A549 (cell line): ENCODE data around the gene MEIOSIN. TPM values are rescaled to one million over a fixed set of nuclear protein-coding genes. Genes with fewer than 3 reads are reported as not detected.

ENCODE experiments used
- ATAC-seq, 2 experiments: fragments of 200-7000 bp in 1 of 2; fragments of >200 bp in 1 of 2; cut with Nextera tagmentation in 1 of 2; cut with Tn5 transposase in 1 of 2; 3 replicates each; pipeline versions ENCODE4 v1.8.0 to v1.9.1; 2018 to 2020; ENCODE audit warnings: mild to moderate bottlenecking in 1 of 2, moderate library complexity in 1 of 2
- CTCF ChIA-PET: fragments of 300-600 bp; sonication (Branson Sonifier 250); formaldehyde crosslinking; extraction: SDS; loops from one replicate; lab custom pipeline; 2021; ENCODE audit warnings: antibody characterized with exemption, inconsistent platforms; lab: Yijun Ruan, JAX
- POLR2A ChIA-PET: fragments of 350-600 bp; formaldehyde crosslinking; extraction: SDS; loops from one replicate; lab custom pipeline; 2021; ENCODE audit warnings: antibody characterized with exemption, inconsistent platforms; lab: Yijun Ruan, JAX
- DNase-seq, 2 experiments: peaks; one replicate each; pipeline versions ENCODE4 v3.0.0 to v3.0.0-alpha.2; 2011 to 2016; ENCODE audit warnings: low read depth in 1 of 2, low spot score in 1 of 2
- FAIRE-seq: peaks from 2 replicates; lab custom pipeline; 2011; peaks lifted over from hg19 to GRCh38; lab: Jason Lieb, UNC
- H3K27ac ChIP-seq, 2 experiments: fragments of >200 bp; sonication (Bioruptor Twin); formaldehyde crosslinking; 3 replicates each; pipeline ENCODE4 v1.5.1; 2016 to 2017
- H3K4me1 ChIP-seq: fragments of >200 bp; sonication (Bioruptor Twin); formaldehyde crosslinking; 3 replicates; pipeline ENCODE4 v1.6.1; 2016
- H3K4me2 ChIP-seq: fragments of >200 bp; sonication (Bioruptor Twin); formaldehyde crosslinking; 3 replicates; pipeline ENCODE4 v1.6.1; 2016
- H3K4me3 ChIP-seq: fragments of >200 bp; sonication (Bioruptor Twin); formaldehyde crosslinking; 3 replicates; pipeline ENCODE4 v1.5.1; 2016
- H3K9me3 ChIP-seq: fragments of >200 bp; sonication (Bioruptor Twin); formaldehyde crosslinking; 3 replicates; pipeline ENCODE4 v1.6.1; 2016
- BHLHE40 ChIP-seq: IDR thresholded peaks from 2 replicates; pipeline ENCODE4 v1.6.1; 2012; ENCODE audit warnings: low read depth, low read length, inconsistent platforms
- CBX2 ChIP-seq: fragments of 200-600 bp; sonication (generic); IDR thresholded peaks from 2 replicates; pipeline ENCODE4 v1.6.1; 2016; ENCODE audit warnings: low read depth, mild to moderate bottlenecking, borderline replicate concordance
- CHD2 ChIP-seq: fragments of 150-350 bp; IDR thresholded peaks from 2 replicates; pipeline ENCODE4 v1.6.1; 2014; ENCODE audit warnings: low read length; ENCODE audit not compliant: partially characterized antibody
- CTCF ChIP-seq: fragments of >200 bp; sonication (Bioruptor Twin); formaldehyde crosslinking; IDR thresholded peaks from 3 replicates; pipeline ENCODE4 v1.5.1; 2016
- FOSB ChIP-seq: fragments of 250-450 bp; sonication (Bioruptor Pico); IDR thresholded peaks from 2 replicates; pipeline ENCODE4 v1.5.0; 2020; ENCODE audit warnings: mild to moderate bottlenecking, moderate library complexity
- FOXS1 ChIP-seq: fragments of 250-450 bp; sonication (Bioruptor Pico); IDR thresholded peaks from 2 replicates; pipeline ENCODE4 v1.5.0; 2020; ENCODE audit warnings: mild to moderate bottlenecking, moderate library complexity
- HDAC2 ChIP-seq: fragments of 200-600 bp; sonication (generic); IDR thresholded peaks from 2 replicates; pipeline ENCODE4 v1.6.1; 2016
- HOXB5 ChIP-seq: fragments of 250-450 bp; sonication (Bioruptor Pico); IDR thresholded peaks from 2 replicates; pipeline ENCODE4 v1.5.0; 2020; ENCODE audit warnings: mild to moderate bottlenecking, moderate library complexity
- JUNB ChIP-seq: fragments of >200 bp; sonication (Bioruptor Twin); formaldehyde crosslinking; IDR thresholded peaks from 2 replicates; pipeline ENCODE4 v1.6.1; 2016
- KDM1A ChIP-seq: fragments of 200-600 bp; sonication (generic); IDR thresholded peaks from 2 replicates; pipeline ENCODE4 v1.6.1; 2016; ENCODE audit warnings: low read depth, mild to moderate bottlenecking
- KDM5A ChIP-seq: fragments of 200-600 bp; sonication (generic); IDR thresholded peaks from 2 replicates; pipeline ENCODE4 v1.6.1; 2016; ENCODE audit warnings: antibody characterized with exemption, mild to moderate bottlenecking
- MAZ ChIP-seq: fragments of 150-350 bp; IDR thresholded peaks from 2 replicates; pipeline ENCODE4 v1.6.1; 2014; ENCODE audit warnings: antibody characterized with exemption, low read depth, low read length, borderline replicate concordance
- NFE2L2 ChIP-seq: fragments of 150-350 bp; conservative IDR thresholded peaks from 2 replicates; pipeline ENCODE4 v1.6.1; 2014; ENCODE audit warnings: low read length
- NPAS2 ChIP-seq: fragments of 250-450 bp; sonication (Bioruptor Pico); IDR thresholded peaks from 2 replicates; pipeline ENCODE4 v1.8.0; 2022; ENCODE audit warnings: mild to moderate bottlenecking, moderate library complexity, borderline replicate concordance
- NR3C1 ChIP-seq: fragments of >200 bp; sonication (Bioruptor Twin); formaldehyde crosslinking; IDR thresholded peaks from 3 replicates; pipeline ENCODE4 v1.6.1; 2017
- PBX3 ChIP-seq: IDR thresholded peaks from 2 replicates; pipeline ENCODE4 v1.6.1; 2012
- PHF8 ChIP-seq: fragments of 200-600 bp; sonication (generic); IDR thresholded peaks from 2 replicates; pipeline ENCODE4 v1.6.1; 2016; ENCODE audit warnings: low read depth, mild to moderate bottlenecking, antibody characterized with exemption, moderate library complexity, borderline replicate concordance
- REST ChIP-seq: fragments of 200-600 bp; sonication (generic); IDR thresholded peaks from 2 replicates; pipeline ENCODE4 v1.6.1; 2016; ENCODE audit warnings: antibody characterized with exemption, mild to moderate bottlenecking, moderate library complexity
- TFCP2L1 ChIP-seq: fragments of 250-450 bp; sonication (Bioruptor Pico); IDR thresholded peaks from 2 replicates; pipeline ENCODE4 v1.5.0; 2021; ENCODE audit warnings: mild to moderate bottlenecking
- TP53 ChIP-seq: fragments of 250-450 bp; sonication (Bioruptor Pico); IDR thresholded peaks from 2 replicates; pipeline ENCODE4 v1.5.0; 2021; ENCODE audit warnings: mild to moderate bottlenecking, moderate library complexity
- USF2 ChIP-seq: fragments of 450-650 bp; IDR thresholded peaks from 2 replicates; pipeline ENCODE4 v1.6.1; 2014; ENCODE audit warnings: antibody characterized with exemption
- ZNF302 ChIP-seq: fragments of 250-450 bp; sonication (Bioruptor Pico); IDR thresholded peaks from 2 replicates; pipeline ENCODE4 v1.9.0; 2021; ENCODE audit warnings: inconsistent platforms, mild to moderate bottlenecking, moderate library complexity
- WGBS: methylation state at CpG from one replicate; pipeline ENCODE4 v1.1.6; 2017; ENCODE audit errors: missing lambda C conversion rate; 5-methylcytosine and 5-hydroxymethylcytosine counted together
- polyA plus RNA-seq, 4 experiments: library from polyadenylated mRNA; depleted of rRNA in 3 of 4; stranded (reverse); fragments of >200 nt; fragmentation: RNase III in 1 of 4; extraction: RNeasy Plus Mini Kit Qiagen cat#74134 plus additional on column Dnase treatment in 1 of 4; gene quantifications; 2 replicates in 3 of 4; 3 replicates in 1 of 4; pipeline ENCODE4 v1.2.3, GENCODE V29; 2011 to 2017

The MEIOSIN gene
- polyA plus RNA-seq, 2 of the 4 experiments (the other 2 are of a cell fraction), result not detected

- CTCF ChIA-PET, result interaction anchor here (62.0 to 74.3 kb wide), 2 partner anchors 4 to 19 kb away, joined by 2204 read pairs; partner anchors contain the start of genes DMPK, DMWD, RSPH6A and SIX5
Measured at GRCh38 chr19:45789035-45789786, 56.0 kb downstream of the MEIOSIN start.

GRCh38 chr19:45790942-45791341 lies 57.7 kb downstream of the MEIOSIN start:
- Histone ChIP-seq H3K9me3 (no peaks in the 10 kb centered on the region), H3K4me2 (peak overlapping the region; percentile 97), H3K4me1 (peaks cover 19% of the 10 kb centered on the region), H3K27ac (no peak overlapping the region), H3K4me3 (0 out of 3 replicates have a peak overlapping the region, but pooled peaks have one; percentile 97)
- ATAC-seq (no peak), FAIRE-seq (no peak), DNase-seq (no peak)
- CTCF ChIA-PET, result interaction anchor here (0.7 to 74.3 kb wide), 3 partner anchors 6 to 47 kb away, joined by 3 to 2204 read pairs (median 2204); partner anchors contain the start of genes DMPK, DMWD, RSPH6A and SIX5
- WGBS, result 96% methylated on average over 8 of the region's 8 CpGs
- no peak for TF ChIP-seq HDAC2
- no peak for TF ChIP-seq MAZ
- TF ChIP-seq BHLHE40, result no peak
- no peak for TF ChIP-seq CTCF
- TF ChIP-seq NFE2L2, result no peak
- TF ChIP-seq PBX3, result no peak
- no peak for TF ChIP-seq TFCP2L1 (CRISPR knock-in tag)
- no peak for TF ChIP-seq REST
- TF ChIP-seq CBX2, result no peak
- no peak for TF ChIP-seq HOXB5 (CRISPR knock-in tag)
- TF ChIP-seq PHF8, result no peak
- TF ChIP-seq CHD2, result no peak
- TF ChIP-seq NR3C1, result no peak
- TF ChIP-seq USF2, result no peak
- TF ChIP-seq ZNF302 (CRISPR knock-in tag), result no peak
- no peak for TF ChIP-seq FOSB (CRISPR knock-in tag)
- no peak for TF ChIP-seq NPAS2 (CRISPR knock-in tag)
- no peak for TF ChIP-seq JUNB
- TF ChIP-seq TP53 (CRISPR knock-in tag), result no peak
- TF ChIP-seq KDM5A, result no peak
- TF ChIP-seq, all 56 proteins: peak for 0
- POLR2A ChIA-PET, result interaction anchor here (2.3 kb wide), 1 partner anchor 9 kb away, joined by 30 read pairs; the partner anchor contains the start of gene DMPK

More at GRCh38 chr19:45789035-45789786, 56.0 kb downstream of the MEIOSIN start:
- H3K4me3 ChIP-seq, result no peak overlapping the region
- no peak for DNase-seq
- POLR2A ChIA-PET, result no interaction called here
- no peak overlapping the region for H3K27ac ChIP-seq
- H3K9me3 ChIP-seq, result no peaks in the 10 kb centered on the region
- no peak for TF ChIP-seq FOXS1 (CRISPR knock-in tag)
- TF ChIP-seq KDM1A, result peak; percentile 63; the same call in 1 of the 2 replicates
- H3K4me2 ChIP-seq, result no peak overlapping the region
- WGBS, result 92% methylated on average over 15 of the region's 15 CpGs
- ATAC-seq, result no peak
- no peak for FAIRE-seq
- H3K4me1 ChIP-seq, result peaks cover 22% of the 10 kb centered on the region
